HG03135 (cell line): ENCODE results near the gene PPP2R2B.

ENCODE experiments used
- ATAC-seq: cut with Tn5 transposase; IDR thresholded peaks from one replicate; pipeline ENCODE4 v1.9.1; 2021; ENCODE audit warnings: mild to moderate bottlenecking, moderate library complexity; ENCODE audit not compliant: unreplicated experiment

PPP2R2B gene

GRCh38 chr5:146878476-146879172, at the start of gene PPP2R2B:
Gene PPP2R2B, minus strand, starts transcription at chr5:146878757.
- ATAC-seq: peak; percentile 44

DNA sequence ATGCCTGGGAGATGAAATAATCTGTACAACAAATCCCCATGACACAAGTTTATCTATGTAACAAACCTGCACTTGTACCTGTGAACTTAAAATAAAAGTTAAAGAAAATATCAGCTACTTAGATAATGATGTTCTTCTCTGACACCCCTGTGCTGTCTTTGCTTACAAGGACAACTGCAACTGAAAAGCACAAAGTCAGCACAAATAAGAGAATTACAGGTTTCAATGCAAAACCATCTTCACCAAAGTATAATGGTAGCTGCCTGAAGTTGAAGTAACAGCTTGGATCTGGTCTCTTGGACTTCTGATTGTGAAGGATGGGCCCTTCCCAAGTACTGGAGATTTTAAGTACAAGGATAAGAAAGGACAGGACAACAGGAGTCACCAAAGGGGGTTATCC, 45.6 kb upstream of the PPP2R2B start:
- no peak for ATAC-seq

- no peak for ATAC-seq
Measured at GRCh38 chr5:146921225-146921624, 42.7 kb upstream of the PPP2R2B start.

GRCh38 chr5:146920351-146920881, 41.9 kb upstream of the PPP2R2B start:
- no peak for ATAC-seq

GRCh38 chr5:146919304-146919703, 40.7 kb upstream of the PPP2R2B start:
- no peak for ATAC-seq

DNA sequence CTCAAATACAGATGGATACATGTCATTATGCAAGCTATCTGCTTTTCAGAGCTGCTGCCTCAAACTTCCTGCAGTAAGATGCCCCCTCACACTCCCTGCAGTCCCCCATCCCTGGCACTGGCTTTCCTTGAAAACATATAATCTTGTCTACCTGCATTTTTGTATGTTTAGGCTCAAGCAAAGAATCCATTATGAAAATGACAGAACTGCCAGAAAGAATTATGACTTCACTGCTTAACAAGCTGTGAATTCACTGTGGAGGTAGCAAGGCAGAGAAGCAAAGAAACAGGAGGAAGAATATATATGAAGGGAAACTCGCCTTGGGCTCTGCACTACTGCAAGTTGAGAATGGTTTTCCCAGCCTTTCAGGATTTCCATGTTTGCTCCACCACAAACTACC, 39.4 kb upstream of the PPP2R2B start:
- no peak for ATAC-seq

- ATAC-seq: no peak
Measured at GRCh38 chr5:146912874-146913273, 34.3 kb upstream of the PPP2R2B start.

DNA sequence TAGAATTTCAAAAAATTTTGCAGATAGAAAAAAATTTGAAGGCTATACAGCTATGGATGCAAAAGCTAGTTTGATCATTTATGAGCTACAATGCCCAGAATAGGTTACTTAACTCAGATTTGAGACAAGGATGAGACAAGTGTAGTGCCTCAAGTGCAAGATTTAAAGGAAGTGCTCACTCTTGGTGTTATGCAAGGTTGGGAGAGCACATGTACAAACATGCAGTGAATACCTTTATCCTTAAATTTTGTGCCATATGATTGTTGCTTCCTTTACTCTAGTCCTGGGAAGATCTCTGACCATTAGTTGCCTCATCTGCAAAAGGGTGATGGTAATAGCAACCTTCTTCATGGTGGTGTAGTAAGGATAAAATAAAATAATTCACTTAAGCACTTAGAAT, 31.7 kb upstream of the PPP2R2B start:
- no peak for ATAC-seq

DNA sequence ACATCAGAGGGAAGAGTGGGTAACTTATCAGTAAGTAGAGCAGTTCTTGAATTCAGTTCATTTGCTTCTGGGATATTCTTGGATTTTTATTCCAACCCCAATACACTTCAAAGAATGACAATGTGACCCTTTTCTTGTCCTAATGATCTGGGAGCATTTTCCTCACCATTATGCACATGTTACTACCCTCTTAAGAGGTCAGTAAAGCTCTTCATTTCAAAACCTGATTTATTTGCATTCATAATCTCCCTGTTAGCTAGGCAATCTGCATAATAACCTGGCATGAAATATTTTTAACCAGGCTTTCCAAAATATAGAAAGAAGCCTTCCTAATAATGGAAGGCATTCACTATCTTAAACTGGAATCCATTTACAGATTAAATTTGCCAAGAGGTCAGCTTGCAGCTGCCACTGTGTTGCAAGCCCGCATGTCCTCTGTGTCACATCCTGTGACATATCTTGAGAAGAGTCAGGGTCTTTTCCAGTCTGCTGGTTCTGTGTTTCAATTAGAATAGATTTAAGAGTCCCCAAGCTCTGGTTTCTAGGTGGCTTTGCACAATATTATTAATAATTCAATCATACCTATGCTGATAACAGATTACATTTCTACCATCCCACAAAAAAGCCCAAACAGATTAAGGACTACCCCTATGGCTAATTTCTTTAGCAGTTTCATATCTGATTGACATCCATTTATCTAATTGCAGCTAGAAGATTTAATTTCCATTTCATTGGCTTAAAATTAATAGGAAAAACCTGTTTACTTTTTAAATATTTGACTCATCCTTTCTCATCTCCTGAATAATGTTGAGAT, 30.9 kb upstream of the PPP2R2B start:
- no peak for ATAC-seq

GRCh38 chr5:146906803-146907202, 28.2 kb upstream of the PPP2R2B start:
- no peak for ATAC-seq

- ATAC-seq: no peak
Measured at GRCh38 chr5:146904890-146905289, 26.3 kb upstream of the PPP2R2B start.

- no peak for ATAC-seq
Measured at GRCh38 chr5:146903789-146904188, 25.2 kb upstream of the PPP2R2B start.

DNA sequence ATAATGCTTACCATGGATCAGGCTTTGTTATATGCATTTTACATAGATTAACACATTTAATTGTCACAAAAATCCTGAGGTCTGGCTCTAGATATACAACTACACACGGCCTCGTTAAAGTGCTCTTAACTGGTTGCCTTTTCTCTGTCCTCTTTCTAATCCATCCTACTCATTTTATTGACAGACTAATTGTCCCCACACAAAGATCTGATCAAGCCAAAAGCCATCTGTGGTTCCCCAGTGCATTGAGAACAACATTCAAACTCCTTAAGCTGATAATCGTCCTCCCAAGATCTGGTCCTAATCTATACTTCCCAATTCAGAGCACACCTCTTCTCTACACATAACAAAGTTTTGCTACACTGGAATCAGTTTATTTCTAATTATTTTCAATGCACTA, 23.9 kb upstream of the PPP2R2B start:
- ATAC-seq: no peak

- no peak for ATAC-seq
Measured at GRCh38 chr5:146897061-146897460, 18.5 kb upstream of the PPP2R2B start.

DNA sequence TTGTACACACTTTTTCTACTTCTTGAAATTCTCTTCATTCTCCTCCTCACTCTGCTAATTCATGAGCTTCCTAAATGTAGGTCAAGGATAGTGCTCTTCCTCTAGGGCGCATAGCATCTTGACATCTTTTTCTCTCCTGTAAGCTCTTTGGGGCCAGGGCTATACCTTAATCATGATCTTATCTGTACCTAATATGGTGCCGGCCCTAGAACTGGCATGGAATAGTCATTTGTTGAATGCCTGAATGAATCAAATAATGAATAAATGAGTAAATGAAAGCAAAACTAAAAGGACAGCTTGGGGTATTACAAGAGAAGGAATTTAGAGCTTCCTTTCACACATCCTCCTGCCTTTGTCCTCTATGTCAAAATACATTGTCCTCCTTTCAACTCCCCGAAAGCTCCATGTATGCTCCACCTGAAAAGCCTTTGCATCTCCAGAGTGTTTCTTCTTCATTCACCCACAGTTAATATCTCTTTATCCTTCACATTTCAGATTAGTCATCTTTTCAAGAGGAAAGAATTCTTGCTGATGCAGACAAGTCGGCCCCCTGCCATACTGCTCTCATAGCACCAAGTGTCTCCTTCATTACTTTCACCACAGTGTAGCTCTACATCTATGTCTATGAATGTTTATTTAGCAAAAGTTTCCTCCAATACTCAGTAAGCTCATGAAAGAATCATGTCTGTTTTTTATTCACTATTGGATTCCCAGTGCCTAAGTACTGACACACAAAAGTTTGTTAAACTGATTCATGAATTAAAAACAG, 16.4 kb upstream of the PPP2R2B start:
- ATAC-seq: no peak

DNA sequence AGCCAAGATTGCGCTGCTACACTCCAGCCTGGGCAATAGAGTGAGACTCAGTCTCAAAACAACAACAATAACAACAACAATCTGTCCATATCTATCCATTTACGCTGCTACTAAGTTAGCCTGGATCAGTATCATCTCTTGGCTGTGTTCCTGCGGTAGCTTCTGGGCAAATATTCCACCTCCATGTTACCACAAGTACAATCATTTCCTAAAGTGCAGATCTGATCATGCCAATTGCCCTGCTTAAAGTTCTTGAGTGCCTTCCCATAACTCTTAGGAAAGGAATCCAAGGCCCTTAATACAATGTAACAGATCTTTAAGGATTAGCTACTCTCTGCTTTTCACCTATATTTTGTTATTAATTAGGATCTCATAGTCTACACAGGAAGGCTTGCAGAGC, 15.4 kb upstream of the PPP2R2B start:
- no peak for ATAC-seq

- ATAC-seq: no peak
Measured at GRCh38 chr5:146892231-146892630, 13.7 kb upstream of the PPP2R2B start.

DNA sequence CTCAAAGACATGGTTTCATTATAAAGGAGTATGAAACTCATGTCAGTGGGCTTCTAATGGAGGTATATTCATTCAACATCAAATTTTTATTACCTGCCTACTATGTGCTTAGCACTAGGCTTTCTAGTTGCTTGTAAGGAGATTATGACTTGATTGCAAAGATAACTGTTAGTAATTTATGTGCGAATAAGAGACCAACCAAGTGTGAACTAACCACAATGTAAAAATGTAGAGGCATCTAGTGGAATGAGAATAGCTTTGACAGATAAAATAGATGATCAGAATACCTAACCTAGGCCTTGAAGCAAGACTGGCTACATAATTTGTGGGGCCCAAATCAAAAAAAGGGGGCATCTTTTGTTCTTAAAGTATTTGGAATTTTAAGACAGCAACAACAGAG, 13.0 kb upstream of the PPP2R2B start:
- ATAC-seq: no peak

- no peak for ATAC-seq
Measured at GRCh38 chr5:146890731-146891440, 12.3 kb upstream of the PPP2R2B start.

- no peak for ATAC-seq
Measured at GRCh38 chr5:146890066-146890465, 11.5 kb upstream of the PPP2R2B start.

GRCh38 chr5:146889169-146889568, 10.6 kb upstream of the PPP2R2B start:
- ATAC-seq: no peak
